ENCODE results near the gene MYRIP. TPM values are rescaled to one million over a fixed set of nuclear protein-coding genes. Genes with fewer than 3 reads are reported as not detected.

Gene MYRIP
- total RNA-seq, 1 experiment from 2014 or later = 0.59 TPM

- Histone ChIP-seq H3K27me3 (replicated peaks; ENCODE audit: control insufficient read depth, insufficient read depth, low read length) (no peaks in the 10 kb centered on the region), H3K36me3 (ENCODE audit: control insufficient read depth, insufficient read depth, low read length) (no peaks in the 10 kb centered on the region), H3K4me1 (no peaks in the 10 kb centered on the region), H3K4me3 (ENCODE audit: low read depth, low read length) (no peak overlapping the region), H3K9me3 (no peaks in the 10 kb centered on the region)
- Mint-ChIP-seq H3K27ac (ENCODE audit: unreplicated experiment) (no peak overlapping the region), H3K27me3 (ENCODE audit: insufficient read depth, unreplicated experiment) (peaks cover 5% of the 10 kb centered on the region), H3K4me3 (ENCODE audit: unreplicated experiment) (no peak overlapping the region), H3K4me1 (ENCODE audit: low read depth, unreplicated experiment) (peaks cover 6% of the 10 kb centered on the region), H3K9me3 (ENCODE audit: unreplicated experiment) (no peaks in the 10 kb centered on the region), H3K36me3 (ENCODE audit: insufficient read depth, unreplicated experiment) (no peaks in the 10 kb centered on the region)
- ChIA-PET CTCF (no interaction called here), POLR2A (no interaction called here)
- BruUV-seq (replicated peaks) = no TSS peak
- DNase-seq = no peak
- intact Hi-C loops (cut with micrococcal nuclease; ENCODE audit: unreplicated experiment) = no loop called here
- TF ChIP-seq CTCF (IDR thresholded peaks at IDR 0.05; ENCODE audit: insufficient read depth in 1 of 2, low read depth in 1 of 2, low read length in 1 of 2, severe bottlenecking in 1 of 2, unreplicated experiment in 1 of 2) = no peak
Measured at GRCh38 chr3:40102182-40102581, 292.8 kb downstream of the MYRIP start.

GRCh38 chr3:40103829-40104228 is 294.4 kb downstream of the MYRIP start:
- Mint-ChIP-seq H3K36me3 (ENCODE audit: insufficient read depth, unreplicated experiment) (no peaks in the 10 kb centered on the region), H3K9me3 (ENCODE audit: unreplicated experiment) (no peaks in the 10 kb centered on the region), H3K27me3 (ENCODE audit: insufficient read depth, unreplicated experiment) (peaks cover 5% of the 10 kb centered on the region), H3K4me1 (ENCODE audit: low read depth, unreplicated experiment) (peaks cover 6% of the 10 kb centered on the region), H3K4me3 (ENCODE audit: unreplicated experiment) (no peak overlapping the region), H3K27ac (ENCODE audit: unreplicated experiment) (no peak overlapping the region)
- H3K36me3 ChIP-seq (ENCODE audit: control insufficient read depth, insufficient read depth, low read length) = no peaks in the 10 kb centered on the region
- POLR2A ChIA-PET = no interaction called here
- H3K9me3 ChIP-seq = no peaks in the 10 kb centered on the region
- no TSS peak for BruUV-seq (replicated peaks)
- intact Hi-C loops (cut with micrococcal nuclease; ENCODE audit: unreplicated experiment) = no loop called here
- H3K4me1 ChIP-seq = no peaks in the 10 kb centered on the region
- no peak for TF ChIP-seq CTCF (IDR thresholded peaks at IDR 0.05; ENCODE audit: insufficient read depth in 1 of 2, low read depth in 1 of 2, low read length in 1 of 2, severe bottlenecking in 1 of 2, unreplicated experiment in 1 of 2)
- no peak for DNase-seq
- no peaks in the 10 kb centered on the region for H3K27me3 ChIP-seq (replicated peaks; ENCODE audit: control insufficient read depth, insufficient read depth, low read length)
- CTCF ChIA-PET = no interaction called here
- H3K4me3 ChIP-seq (ENCODE audit: low read depth, low read length) = no peak overlapping the region

- TF ChIP-seq CTCF (IDR thresholded peaks at IDR 0.05; ENCODE audit: insufficient read depth in 1 of 2, low read depth in 1 of 2, low read length in 1 of 2, severe bottlenecking in 1 of 2, unreplicated experiment in 1 of 2) = no peak
- H3K9me3 Mint-ChIP-seq (ENCODE audit: unreplicated experiment) = no peaks in the 10 kb centered on the region
- intact Hi-C loops (cut with micrococcal nuclease; ENCODE audit: unreplicated experiment) = no loop called here
- DNase-seq = no peak
- H3K9me3 ChIP-seq = no peaks in the 10 kb centered on the region
- H3K27ac Mint-ChIP-seq (ENCODE audit: unreplicated experiment) = no peak overlapping the region
- no peaks in the 10 kb centered on the region for H3K36me3 Mint-ChIP-seq (ENCODE audit: insufficient read depth, unreplicated experiment)
- H3K27me3 ChIP-seq (replicated peaks; ENCODE audit: control insufficient read depth, insufficient read depth, low read length) = no peaks in the 10 kb centered on the region
- H3K36me3 ChIP-seq (ENCODE audit: control insufficient read depth, insufficient read depth, low read length) = no peaks in the 10 kb centered on the region
- no peaks in the 10 kb centered on the region for H3K4me1 ChIP-seq
- CTCF ChIA-PET = no interaction called here
- no TSS peak for BruUV-seq (replicated peaks)
- H3K4me3 Mint-ChIP-seq (ENCODE audit: unreplicated experiment) = no peak overlapping the region
- H3K4me3 ChIP-seq (ENCODE audit: low read depth, low read length) = no peak overlapping the region
- peaks cover 5% of the 10 kb centered on the region for H3K4me1 Mint-ChIP-seq (ENCODE audit: low read depth, unreplicated experiment)
- POLR2A ChIA-PET = no interaction called here
- H3K27me3 Mint-ChIP-seq (ENCODE audit: insufficient read depth, unreplicated experiment) = peaks cover 5% of the 10 kb centered on the region
Measured at GRCh38 chr3:40104441-40104840, 295.0 kb downstream of the MYRIP start.
